Activated naive CD4-positive, alpha-beta T cell treated with anti-CD3 and anti-CD28 coated beads for 36 hours (primary cell): Measurements from ENCODE around the gene ATP1B2. TPM values are rescaled to one million over a fixed set of nuclear protein-coding genes. Genes with fewer than 3 reads are reported as not detected.

ENCODE experiments used
- CTCF ChIA-PET: fragments of 350-600 bp; sonication (Branson Sonifier 250); formaldehyde crosslinking; loops from one replicate; lab custom pipeline; 2021; ENCODE audit warnings: antibody characterized with exemption; lab: Charles Lee
- DNase-seq: peaks from one replicate; pipeline ENCODE4 v3.0.0-alpha.2; 2020
- H3K27ac Mint-ChIP-seq: one replicate; pipeline ENCODE4 v1.8.0; 2021; ENCODE audit warnings: mild to moderate bottlenecking, mixed read lengths
- H3K27me3 Mint-ChIP-seq: one replicate; pipeline ENCODE4 v1.8.0; 2021; ENCODE audit warnings: low read depth, mixed read lengths
- H3K36me3 Mint-ChIP-seq: one replicate; pipeline ENCODE4 v1.8.0; 2021; ENCODE audit warnings: low read depth, mixed read lengths
- H3K4me1 Mint-ChIP-seq: one replicate; pipeline ENCODE4 v1.8.0; 2021; ENCODE audit warnings: low read depth, mixed read lengths
- H3K4me3 Mint-ChIP-seq: one replicate; pipeline ENCODE4 v1.8.0; 2021; ENCODE audit warnings: mild to moderate bottlenecking, moderate library complexity, mixed read lengths
- H3K9me3 Mint-ChIP-seq: one replicate; pipeline ENCODE4 v1.8.0; 2021; ENCODE audit warnings: mixed read lengths
- intact Hi-C: fragments of 100-400 bp; cut with micrococcal nuclease; formaldehyde crosslinking; loops from one replicate; pipeline ENCODE4 v1.15.1; 2023
- total RNA-seq, 2 experiments: library from RNA; stranded (reverse); gene quantifications; one replicate each; pipeline ENCODE4 v1.2.3, GENCODE V29; 2021

ATP1B2 gene
- total RNA-seq, 2 experiments from 2014 or later, result 0.14 to 0.30 TPM

- H3K27me3 Mint-ChIP-seq, result peaks cover 48% of the 10 kb centered on the region
- CTCF ChIA-PET, result interaction anchor here (1.0 to 1.3 kb wide), 3 partner anchors 11 to 37 kb away, joined by 3 to 4 read pairs (median 3); no protein-coding TSS in a partner anchor
- peaks cover 22% of the 10 kb centered on the region for H3K36me3 Mint-ChIP-seq
- intact Hi-C loops, result no loop called here
- no peaks in the 10 kb centered on the region for H3K9me3 Mint-ChIP-seq
- H3K4me3 Mint-ChIP-seq, result no peak overlapping the region
- H3K27ac Mint-ChIP-seq, result no peak overlapping the region
- peaks cover 17% of the 10 kb centered on the region for H3K4me1 Mint-ChIP-seq
- no peak for DNase-seq
These were observed 54.8 kb downstream of the ATP1B2 start for GRCh38 chr17:7705269-7706255.

GRCh38 chr17:7706631-7707354 lies 56.1 kb downstream of the ATP1B2 start:
- Mint-ChIP-seq H3K27me3 (peaks cover 54% of the 10 kb centered on the region), H3K4me1 (peaks cover 17% of the 10 kb centered on the region), H3K27ac (no peak overlapping the region), H3K4me3 (no peak overlapping the region), H3K36me3 (peaks cover 11% of the 10 kb centered on the region), H3K9me3 (no peaks in the 10 kb centered on the region)
- intact Hi-C loops, result no loop called here
- DNase-seq, result no peak
- CTCF ChIA-PET, result interaction anchor here (0.6 to 1.3 kb wide), 5 partner anchors 9 to 229 kb away, joined by 3 to 4 read pairs (median 3); no protein-coding TSS in a partner anchor

Other genes with a start within 250 kb of the ATP1B2 start
- 10 to 100 TPM; 65.6 to 66.3 TPM for gene TMEM256, start 246.8 kb upstream of the ATP1B2 start, total RNA-seq
- 1 to 10 TPM; 7.7 to 8.9 TPM for gene NLGN2, start 243.1 kb upstream of the ATP1B2 start, total RNA-seq
- gene SPEM1, start 230.6 kb upstream of the ATP1B2 start, total RNA-seq, result not detected
- gene SPEM2, start 225.3 kb upstream of the ATP1B2 start, total RNA-seq, result not detected
- not detected for gene SPEM3, start 222.1 kb upstream of the ATP1B2 start, total RNA-seq
- gene TMEM102, start 215.5 kb upstream of the ATP1B2 start, total RNA-seq, result 1 to 10 TPM; 3.3 to 3.5 TPM
- 1 to 10 TPM; 1.3 to 1.6 TPM for gene FGF11, start 211.4 kb upstream of the ATP1B2 start, total RNA-seq
- 1 to 10 TPM; 5.1 to 5.9 TPM for gene CHRNB1, start 205.9 kb upstream of the ATP1B2 start, total RNA-seq
- 1 to 10 TPM; 9.2 to 9.4 TPM for gene ZBTB4, start 171.3 kb upstream of the ATP1B2 start, total RNA-seq
- gene SLC35G6, start 169.5 kb upstream of the ATP1B2 start, total RNA-seq, result not detected
- 100 to 1,000 TPM; 204 to 205 TPM for gene POLR2A, start 166.6 kb upstream of the ATP1B2 start, total RNA-seq
- gene TNFSF12, start 101.9 kb upstream of the ATP1B2 start, total RNA-seq, result 1 to 10 TPM; 5.8 to 7.4 TPM
- gene TNFSF13, start 92.2 kb upstream of the ATP1B2 start, total RNA-seq, result 1 to 10 TPM; 2.1 to 2.6 TPM
- gene SENP3, start 89.0 kb upstream of the ATP1B2 start, total RNA-seq, result 10 to 100 TPM; 43.2 to 46.9 TPM
- gene CD68, start 71.3 kb upstream of the ATP1B2 start, total RNA-seq, result 10 to 100 TPM; 11.6 to 12.6 TPM
- gene MPDU1, start 67.1 kb upstream of the ATP1B2 start, total RNA-seq, result 10 to 100 TPM; 48.8 to 53.5 TPM
- gene SOX15, start 60.8 kb upstream of the ATP1B2 start, total RNA-seq, result under 1 TPM in 1 of 2 experiments, not detected in 1; 0.20 TPM
- 10 to 100 TPM; 29.7 to 36.8 TPM for gene FXR2, start 36.0 kb upstream of the ATP1B2 start, total RNA-seq
- gene SAT2, start 23.1 kb upstream of the ATP1B2 start, total RNA-seq, result 10 to 100 TPM; 14.3 to 16.9 TPM
- gene SHBG, start 20.8 kb upstream of the ATP1B2 start, total RNA-seq, result not detected
- 100 to 1,000 TPM; 148 to 149 TPM for gene TP53, start 36.6 kb downstream of the ATP1B2 start, total RNA-seq
- gene WRAP53, start 37.6 kb downstream of the ATP1B2 start, total RNA-seq, result 10 to 100 TPM; 13.7 to 14.7 TPM
- not detected for gene EFNB3, start 54.3 kb downstream of the ATP1B2 start, total RNA-seq
- gene DNAH2, start 66.8 kb downstream of the ATP1B2 start, total RNA-seq, result not detected
- 10 to 100 TPM; 22.7 to 24.1 TPM for gene KDM6B, start 183.3 kb downstream of the ATP1B2 start, total RNA-seq
- gene TMEM88, start 204.1 kb downstream of the ATP1B2 start, total RNA-seq, result 1 to 10 TPM; 1.2 to 1.5 TPM
- gene NAA38, start 206.6 kb downstream of the ATP1B2 start, total RNA-seq, result 10 to 100 TPM; 75.0 to 75.3 TPM
- gene CYB5D1, start 207.1 kb downstream of the ATP1B2 start, total RNA-seq, result 1 to 10 TPM; 6.1 to 6.5 TPM
- gene CHD3, start 237.9 kb downstream of the ATP1B2 start, total RNA-seq, result 100 to 1,000 TPM; 180 to 185 TPM